Measurements from ENCODE around the gene BMPER.

The BMPER gene

DNA sequence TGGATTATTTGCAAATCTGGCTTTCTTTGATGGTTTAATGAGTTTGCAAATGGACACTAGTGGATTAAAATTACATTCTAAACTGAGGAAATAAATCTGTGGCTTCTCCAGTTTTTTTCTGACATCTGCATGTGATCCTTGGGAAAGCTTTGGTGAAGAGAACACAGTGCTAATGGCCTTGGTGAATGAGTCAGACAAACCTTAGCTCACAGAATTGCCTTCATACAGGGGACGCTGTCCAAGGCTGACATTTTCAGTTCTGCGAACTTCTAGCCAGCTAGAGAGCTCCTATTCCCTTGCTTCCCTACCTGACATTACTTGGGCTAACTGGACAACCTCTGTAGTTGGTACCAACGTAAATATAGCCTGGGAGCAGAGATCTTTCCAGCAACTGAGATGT lies 21.2 kb downstream of the BMPER start:
- no peak for DNase-seq

DNA sequence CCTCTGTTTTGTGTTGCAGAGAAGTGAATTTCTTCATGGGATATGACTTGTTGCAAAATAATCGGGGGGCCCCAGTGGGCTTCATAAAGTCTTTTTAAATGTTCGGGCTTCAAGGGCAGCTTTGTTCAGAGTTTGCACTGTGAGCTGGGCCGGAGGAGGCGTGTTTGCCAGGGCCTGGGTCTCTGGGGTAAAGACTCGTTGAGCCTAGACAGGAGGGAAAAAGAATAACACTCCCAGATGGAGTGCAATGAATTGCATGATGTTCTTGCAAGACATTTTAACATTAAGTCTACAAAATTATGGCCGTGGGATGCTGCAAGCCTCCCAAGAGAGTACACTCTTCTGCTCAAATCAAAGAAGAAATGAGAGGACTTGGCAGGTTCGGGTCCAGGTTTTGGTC lies 23.6 kb downstream of the BMPER start:
- DNase-seq = no peak

GRCh38 chr7:33932221-33932620 lies 26.9 kb downstream of the BMPER start:
- DNase-seq = no peak

- peak; percentile 61 to 64 for DNase-seq
Measured at GRCh38 chr7:33932832-33933468, 27.6 kb downstream of the BMPER start.

DNA sequence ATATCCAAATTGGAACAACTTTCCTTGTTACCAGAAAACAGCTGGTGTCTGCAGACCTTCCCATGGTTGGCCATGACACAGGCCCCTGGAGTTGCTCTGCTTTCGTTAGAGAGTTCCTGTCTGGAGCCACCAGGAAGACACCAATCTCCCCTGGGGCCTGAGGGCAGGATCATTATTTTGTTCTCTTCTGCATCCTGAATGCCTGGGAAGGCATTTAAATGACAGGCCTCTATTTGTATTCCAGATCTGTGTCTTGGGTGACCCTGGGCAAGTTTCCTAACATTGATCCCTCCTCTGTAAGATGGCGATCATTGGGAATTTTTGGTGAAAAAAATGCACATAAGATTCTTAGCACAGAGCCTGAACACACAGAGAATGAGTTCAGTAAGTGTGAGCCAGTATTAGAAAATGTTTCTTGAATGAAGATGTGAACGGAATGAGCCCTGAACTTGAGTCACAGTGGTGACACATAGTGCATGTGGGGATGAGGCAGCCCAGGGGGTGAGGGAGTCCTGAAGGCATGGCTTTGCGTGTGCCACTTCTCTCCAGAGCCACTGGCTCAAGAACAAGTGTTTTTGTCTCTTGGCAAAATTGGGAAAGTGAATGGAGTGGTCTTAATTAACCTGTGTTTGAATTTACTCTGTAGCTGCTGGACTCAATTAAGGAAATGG lies 28.4 kb downstream of the BMPER start:
- no peak for DNase-seq

DNA sequence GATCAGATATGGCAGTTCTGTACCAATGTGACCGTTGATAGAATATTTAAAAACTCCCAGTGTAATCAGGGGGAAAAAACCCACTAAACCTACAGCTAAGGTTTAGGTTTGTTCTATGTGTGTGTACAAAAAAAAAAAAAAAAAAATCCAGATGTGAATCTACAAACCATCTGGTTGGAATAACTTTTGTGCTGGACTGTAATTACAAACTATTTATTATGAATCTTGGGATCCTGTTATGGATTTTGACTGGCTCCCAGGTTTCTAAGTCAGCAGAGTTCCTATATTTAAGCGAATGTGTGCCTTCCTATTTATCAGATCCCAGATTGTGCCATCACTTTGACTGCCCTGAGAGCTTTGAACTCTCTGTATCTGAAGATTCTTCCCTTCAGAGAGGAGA lies 29.1 kb downstream of the BMPER start:
- DNase-seq = no peak

DNA sequence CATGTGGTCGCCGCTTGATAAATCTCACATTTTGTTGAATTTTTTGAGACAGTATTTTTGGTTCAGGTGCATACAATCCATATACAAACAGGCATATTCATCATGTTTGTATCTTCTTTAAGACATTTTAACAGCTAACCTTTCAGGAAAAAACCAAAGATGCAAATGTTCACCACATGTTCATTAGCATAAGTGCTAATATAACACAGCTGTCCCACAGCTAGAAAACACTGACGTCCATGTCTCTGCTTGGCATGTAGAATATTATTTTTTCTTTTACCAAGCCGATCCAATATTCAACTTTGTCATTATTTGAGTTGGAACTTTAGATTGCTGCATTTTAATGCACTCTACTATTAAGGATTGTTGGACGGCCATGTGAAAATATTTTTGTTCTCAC lies 31.2 kb downstream of the BMPER start:
- DNase-seq = no peak

- DNase-seq = no peak
Measured at GRCh38 chr7:33937871-33938270, 32.5 kb downstream of the BMPER start.

- DNase-seq = no peak
Measured at GRCh38 chr7:33939121-33939520, 33.8 kb downstream of the BMPER start.

- DNase-seq = no peak
Measured at GRCh38 chr7:33940503-33940902, 35.2 kb downstream of the BMPER start.

DNA sequence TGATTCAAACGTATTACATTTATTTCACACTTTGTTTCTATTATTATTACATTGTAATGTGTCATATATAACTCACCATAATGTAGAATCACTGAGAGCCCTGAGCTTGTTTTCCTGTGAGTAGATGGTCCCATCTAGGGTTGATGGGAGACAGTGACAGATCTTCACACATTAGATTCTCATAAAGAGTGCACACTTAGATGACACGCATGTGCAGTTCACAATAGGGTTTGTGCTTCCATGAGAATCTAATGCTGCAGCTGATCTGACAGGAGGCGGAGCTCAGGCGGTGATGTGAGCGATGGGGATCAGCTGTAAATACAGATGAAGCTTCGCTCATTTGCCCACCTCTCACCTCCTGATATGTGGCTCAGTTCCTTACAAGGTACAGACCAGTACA lies 36.1 kb downstream of the BMPER start:
- no peak for DNase-seq

DNA sequence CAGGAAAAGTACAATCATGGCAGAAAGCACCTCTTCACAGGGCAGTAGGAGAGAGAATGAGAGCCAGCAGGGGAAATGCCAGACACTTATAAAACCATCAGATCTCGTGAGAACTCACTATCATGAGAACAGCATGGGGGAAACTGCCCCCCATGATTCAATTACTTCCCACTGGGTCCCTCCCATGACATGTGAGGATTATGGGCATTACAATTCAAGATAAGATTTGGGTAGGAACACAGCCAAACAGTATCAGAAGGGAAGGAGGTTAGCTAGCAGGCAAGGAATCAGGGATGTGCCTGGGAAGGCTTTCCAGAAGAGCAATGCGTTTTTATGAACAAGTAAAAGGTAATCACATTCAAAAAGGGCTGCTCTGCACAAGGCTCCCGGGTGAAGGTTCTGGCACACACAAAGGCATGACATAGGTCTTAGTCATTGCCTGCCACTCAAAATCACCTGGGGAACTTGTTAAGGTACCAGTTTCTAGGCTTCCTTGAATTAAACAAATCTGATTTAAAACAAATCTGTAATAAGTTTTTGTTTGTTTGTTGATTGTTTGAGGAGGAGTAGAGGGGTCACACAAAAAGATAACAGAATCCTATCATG lies 40.9 kb downstream of the BMPER start:
- no peak for DNase-seq

DNA sequence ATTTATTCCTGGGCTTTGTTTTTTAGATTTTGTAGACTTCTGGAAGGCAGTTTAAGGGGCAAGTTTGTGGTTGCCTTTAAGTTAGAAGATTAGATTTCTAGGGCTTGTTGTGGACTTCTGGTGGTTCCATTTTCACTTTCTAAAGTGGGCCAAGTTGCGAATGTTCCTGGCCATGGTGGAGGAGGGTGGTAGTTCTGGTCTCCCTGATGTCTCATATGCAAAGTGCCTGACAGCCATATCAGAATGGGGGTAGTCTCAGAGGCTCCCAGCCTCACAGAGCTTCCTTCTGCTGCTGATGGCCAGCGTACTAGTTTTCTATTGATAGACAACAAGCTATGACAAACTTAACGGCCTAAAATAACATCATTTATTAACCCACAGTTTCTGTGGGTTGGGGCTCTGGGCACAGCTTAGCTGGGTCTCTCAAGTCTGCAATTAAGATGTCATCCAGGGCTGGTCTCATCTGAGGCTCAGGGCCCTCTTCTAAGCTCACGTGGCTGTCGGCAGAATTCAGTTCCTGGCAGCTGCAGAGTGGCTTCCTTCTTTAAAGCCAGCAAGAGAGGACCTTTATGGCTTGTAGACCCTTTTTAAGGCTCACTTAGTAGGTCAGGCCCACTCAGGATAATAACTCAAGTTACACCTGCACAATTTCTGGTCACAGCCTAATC lies 44.8 kb downstream of the BMPER start:
- no peak for DNase-seq

- no peak for DNase-seq
Measured at GRCh38 chr7:33952824-33953223, 47.5 kb downstream of the BMPER start.

- no peak for DNase-seq
Measured at GRCh38 chr7:33958104-33958503, 52.8 kb downstream of the BMPER start.

DNA sequence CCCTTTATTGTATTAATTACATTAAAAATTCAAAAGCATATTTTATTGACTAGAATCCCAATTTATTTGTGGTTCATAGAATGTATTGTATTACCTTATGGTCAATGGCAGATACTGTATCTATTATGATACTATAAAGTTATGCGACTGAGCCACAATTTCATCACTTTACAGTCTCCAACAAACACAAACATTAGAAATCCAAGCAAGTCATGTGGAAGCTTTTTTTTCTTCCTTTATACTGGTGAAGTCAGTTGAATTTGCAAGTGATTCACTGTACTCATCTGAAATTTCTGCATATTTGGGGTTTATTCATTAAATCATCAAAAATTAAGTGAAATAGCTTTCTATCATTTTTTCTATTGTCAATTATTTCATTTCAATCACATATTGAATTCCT lies 54.3 kb downstream of the BMPER start:
- no peak for DNase-seq

- DNase-seq = no peak
Measured at GRCh38 chr7:33961948-33962347, 56.6 kb downstream of the BMPER start.

- DNase-seq = no peak
Measured at GRCh38 chr7:33964417-33965182, 59.3 kb downstream of the BMPER start.

- DNase-seq = no peak
Measured at GRCh38 chr7:33965183-33965744, 59.9 kb downstream of the BMPER start.

- DNase-seq = no peak
Measured at GRCh38 chr7:33968591-33968990, 63.3 kb downstream of the BMPER start.

DNA sequence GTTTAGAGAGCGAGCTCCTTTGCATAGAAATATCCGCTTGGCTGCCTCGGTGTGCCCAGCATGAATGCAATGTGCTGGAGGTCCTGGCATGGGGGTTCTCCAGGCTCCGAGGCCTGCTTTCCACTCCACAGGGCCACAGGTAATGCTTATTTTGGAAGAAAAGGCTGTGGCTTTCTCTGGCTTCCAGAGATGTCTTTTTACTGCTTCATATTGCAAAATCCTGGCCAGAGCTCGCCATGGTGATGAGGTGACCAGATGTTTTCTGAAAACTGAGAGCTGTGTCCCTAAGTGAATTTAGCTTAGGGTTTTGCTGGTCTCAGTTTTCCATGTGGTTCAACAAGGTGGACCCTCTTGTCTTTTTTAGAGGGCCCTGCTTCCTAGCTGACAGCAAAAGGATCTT lies 65.2 kb downstream of the BMPER start:
- no peak for DNase-seq

GRCh38 chr7:33971106-33971505 lies 65.8 kb downstream of the BMPER start:
- no peak for DNase-seq
